OCI-LY3 (cell line): ENCODE results near the gene TBC1D8.

Source experiments
- EZH2phosphoT487 ChIP-seq: fragments of 200-600 bp; shearing (Covaris generic); IDR thresholded peaks from 2 replicates; pipeline ENCODE4 v1.6.1; 2018; ENCODE audit warnings: antibody characterized with exemption, mixed run types, low read depth
- TF ChIP-seq, protein P1 (sequence below): fragments of 200-600, 300-600 bp; sonication (generic); IDR thresholded peaks from 2 replicates; pipeline ENCODE4 v1.5.1; 2014; ENCODE audit warnings: antibody characterized with exemption, low read length, low read depth

DNA sequence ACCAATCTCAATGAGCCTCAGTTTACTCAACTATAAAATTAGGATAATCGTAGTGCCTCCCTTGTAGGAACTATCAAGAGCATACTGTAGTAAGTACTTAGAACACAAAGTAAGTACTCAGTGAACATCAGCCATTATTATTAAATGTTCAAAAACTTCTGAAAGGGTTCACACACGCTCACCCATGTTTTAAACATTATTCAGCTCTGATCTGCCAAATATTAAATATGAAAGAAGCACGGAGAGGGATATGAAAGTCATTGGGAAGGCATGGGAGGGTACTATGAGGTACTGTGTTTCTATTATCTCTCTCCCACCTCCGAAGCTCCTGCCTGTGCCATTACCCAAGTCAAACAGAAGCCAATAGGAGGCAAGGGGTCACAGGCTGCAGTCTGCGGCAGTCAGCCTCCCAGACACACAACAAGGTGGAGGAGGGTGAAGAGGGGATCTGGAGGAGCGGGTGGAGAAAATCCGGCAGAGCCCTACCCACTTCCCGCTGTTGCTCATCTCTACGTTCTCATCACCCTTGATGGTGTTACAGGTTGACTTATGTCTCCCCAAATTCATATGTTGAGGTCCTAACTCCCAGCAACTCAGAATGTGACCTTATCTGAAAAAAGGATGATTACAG lies 2.0 kb upstream of the TBC1D8 start:
- TF ChIP-seq, protein P1, sequence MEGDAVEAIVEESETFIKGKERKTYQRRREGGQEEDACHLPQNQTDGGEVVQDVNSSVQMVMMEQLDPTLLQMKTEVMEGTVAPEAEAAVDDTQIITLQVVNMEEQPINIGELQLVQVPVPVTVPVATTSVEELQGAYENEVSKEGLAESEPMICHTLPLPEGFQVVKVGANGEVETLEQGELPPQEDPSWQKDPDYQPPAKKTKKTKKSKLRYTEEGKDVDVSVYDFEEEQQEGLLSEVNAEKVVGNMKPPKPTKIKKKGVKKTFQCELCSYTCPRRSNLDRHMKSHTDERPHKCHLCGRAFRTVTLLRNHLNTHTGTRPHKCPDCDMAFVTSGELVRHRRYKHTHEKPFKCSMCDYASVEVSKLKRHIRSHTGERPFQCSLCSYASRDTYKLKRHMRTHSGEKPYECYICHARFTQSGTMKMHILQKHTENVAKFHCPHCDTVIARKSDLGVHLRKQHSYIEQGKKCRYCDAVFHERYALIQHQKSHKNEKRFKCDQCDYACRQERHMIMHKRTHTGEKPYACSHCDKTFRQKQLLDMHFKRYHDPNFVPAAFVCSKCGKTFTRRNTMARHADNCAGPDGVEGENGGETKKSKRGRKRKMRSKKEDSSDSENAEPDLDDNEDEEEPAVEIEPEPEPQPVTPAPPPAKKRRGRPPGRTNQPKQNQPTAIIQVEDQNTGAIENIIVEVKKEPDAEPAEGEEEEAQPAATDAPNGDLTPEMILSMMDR, result no peak
- no peak for TF ChIP-seq EZH2phosphoT487
